HG03039 (cell line): Measurements from ENCODE around the gene ADCY10.
"Not testable (repeated sequence)": the region's sequence is repeated elsewhere in the genome, so short reads cannot be mapped to it uniquely, and the experiment has no call there.

Experiments
- ATAC-seq: cut with Tn5 transposase; IDR thresholded peaks from one replicate; pipeline ENCODE4 v1.9.1; 2021; ENCODE audit warnings: mild to moderate bottlenecking, moderate library complexity; ENCODE audit not compliant: unreplicated experiment

The ADCY10 gene

GRCh38 chr1:167926486-167926997, 12.6 kb upstream of the ADCY10 start:
- ATAC-seq = no peak

- no peak for ATAC-seq
Observed at GRCh38 chr1:167924543-167925231, 10.8 kb upstream of the ADCY10 start.

- ATAC-seq = no peak
Observed at GRCh38 chr1:167924102-167924501, 10.2 kb upstream of the ADCY10 start.

- ATAC-seq = no peak
Observed at GRCh38 chr1:167923324-167924056, 9.6 kb upstream of the ADCY10 start.

GRCh38 chr1:167922611-167923074, 8.7 kb upstream of the ADCY10 start:
- no peak for ATAC-seq

GRCh38 chr1:167922023-167922422, 8.1 kb upstream of the ADCY10 start:
- no peak for ATAC-seq

- no peak for ATAC-seq
Observed at GRCh38 chr1:167916766-167917511, 3.0 kb upstream of the ADCY10 start.

GRCh38 chr1:167915569-167915968, 1.6 kb upstream of the ADCY10 start:
- ATAC-seq = no peak

GRCh38 chr1:167912294-167912693, 1.6 kb downstream of the ADCY10 start:
- ATAC-seq = no peak

GRCh38 chr1:167911413-167911812, 2.5 kb downstream of the ADCY10 start:
- no peak for ATAC-seq

GRCh38 chr1:167910530-167910929, 3.4 kb downstream of the ADCY10 start:
- no peak for ATAC-seq

GRCh38 chr1:167909691-167910180, 4.2 kb downstream of the ADCY10 start:
- no peak for ATAC-seq

GRCh38 chr1:167905671-167906070, 8.3 kb downstream of the ADCY10 start:
- no peak for ATAC-seq

GRCh38 chr1:167905182-167905581, 8.8 kb downstream of the ADCY10 start:
- no peak for ATAC-seq

GRCh38 chr1:167904652-167905130, 9.2 kb downstream of the ADCY10 start:
- no peak for ATAC-seq

GRCh38 chr1:167900907-167901306, 13.0 kb downstream of the ADCY10 start:
- no peak for ATAC-seq

- no peak for ATAC-seq
Observed at GRCh38 chr1:167899253-167899681, 14.7 kb downstream of the ADCY10 start.

- no peak for ATAC-seq
Observed at GRCh38 chr1:167898578-167899222, 15.2 kb downstream of the ADCY10 start.

- no peak for ATAC-seq
Observed at GRCh38 chr1:167893798-167894197, 20.1 kb downstream of the ADCY10 start.

- no peak for ATAC-seq
Observed at GRCh38 chr1:167890400-167890799, 23.5 kb downstream of the ADCY10 start.

GRCh38 chr1:167887187-167887586, 26.7 kb downstream of the ADCY10 start:
- not testable (repeated sequence) for ATAC-seq
